ENCODE measurements around the gene HJV.
"Not testable (repeated sequence)": the region's sequence is repeated elsewhere in the genome, so short reads cannot be mapped to it uniquely, and the experiment has no call there.

Gene HJV

GRCh38 chr1:146021622-146022402 lies at the start of gene HJV:
Gene HJV (minus strand): TSS chr1:146021735. CDS start chr1:146020231, 1,504 bp downstream.
- in situ Hi-C loops (cut with MboI; ENCODE audit: low sequenced_read_pairs), result no loop called here

- in situ Hi-C loops (cut with MboI; ENCODE audit: low sequenced_read_pairs), result not testable (repeated sequence)
Observed at GRCh38 chr1:146059148-146059547, 37.6 kb upstream of the HJV start.

- in situ Hi-C loops (cut with MboI; ENCODE audit: low sequenced_read_pairs), result not testable (repeated sequence)
Observed at GRCh38 chr1:146051852-146052676, 30.5 kb upstream of the HJV start.

GRCh38 chr1:146051452-146051851 lies 29.9 kb upstream of the HJV start:
- in situ Hi-C loops (cut with MboI; ENCODE audit: low sequenced_read_pairs), result no loop called here

GRCh38 chr1:146050652-146050963 lies 29.1 kb upstream of the HJV start:
- in situ Hi-C loops (cut with MboI; ENCODE audit: low sequenced_read_pairs), result not testable (repeated sequence)

- in situ Hi-C loops (cut with MboI; ENCODE audit: low sequenced_read_pairs), result not testable (repeated sequence)
Observed at GRCh38 chr1:146049866-146050651, 28.5 kb upstream of the HJV start.

GRCh38 chr1:146049436-146049835 lies 27.9 kb upstream of the HJV start:
- in situ Hi-C loops (cut with MboI; ENCODE audit: low sequenced_read_pairs), result no loop called here

GRCh38 chr1:146048514-146049115 lies 27.1 kb upstream of the HJV start:
- in situ Hi-C loops (cut with MboI; ENCODE audit: low sequenced_read_pairs), result not testable (repeated sequence)

GRCh38 chr1:146046664-146047063 lies 25.1 kb upstream of the HJV start:
- in situ Hi-C loops (cut with MboI; ENCODE audit: low sequenced_read_pairs), result no loop called here

GRCh38 chr1:146039844-146040194 lies 18.3 kb upstream of the HJV start:
- in situ Hi-C loops (cut with MboI; ENCODE audit: low sequenced_read_pairs), result no loop called here

- in situ Hi-C loops (cut with MboI; ENCODE audit: low sequenced_read_pairs), result no loop called here
Observed at GRCh38 chr1:146036965-146037646, 15.6 kb upstream of the HJV start.

- in situ Hi-C loops (cut with MboI; ENCODE audit: low sequenced_read_pairs), result no loop called here
Observed at GRCh38 chr1:146036241-146036964, 14.9 kb upstream of the HJV start.

- in situ Hi-C loops (cut with MboI; ENCODE audit: low sequenced_read_pairs), result no loop called here
Observed at GRCh38 chr1:146035048-146035423, 13.5 kb upstream of the HJV start.

- in situ Hi-C loops (cut with MboI; ENCODE audit: low sequenced_read_pairs), result no loop called here
Observed at GRCh38 chr1:146032631-146033219, 11.2 kb upstream of the HJV start.

- in situ Hi-C loops (cut with MboI; ENCODE audit: low sequenced_read_pairs), result no loop called here
Observed at GRCh38 chr1:146031476-146031875, 9.9 kb upstream of the HJV start.

- in situ Hi-C loops (cut with MboI; ENCODE audit: low sequenced_read_pairs), result no loop called here
Observed at GRCh38 chr1:146029117-146029516, 7.6 kb upstream of the HJV start.

GRCh38 chr1:146026650-146027049 lies 5.1 kb upstream of the HJV start:
- in situ Hi-C loops (cut with MboI; ENCODE audit: low sequenced_read_pairs), result not testable (repeated sequence)

GRCh38 chr1:146025787-146026495 lies 4.4 kb upstream of the HJV start:
- in situ Hi-C loops (cut with MboI; ENCODE audit: low sequenced_read_pairs), result not testable (repeated sequence)

Measured in HL-60/S4 treated with retinoic acid at 250 ng/mL for 4 days and 3 days (cell line).